IPS-18c (cell line): ENCODE data around the gene KIT.
A peak's percentile ranks its signal among the peaks of the same experiment; 100 is the strongest.
"Not testable (repeated sequence)": the region's sequence is repeated elsewhere in the genome, so short reads cannot be mapped to it uniquely, and the experiment has no call there.

Source experiments
- H3K4me3 ChIP-seq: 2 replicates; pipeline ENCODE4 v1.7.0; 2013; ENCODE audit warnings: low read depth, mild to moderate bottlenecking, low read length, moderate library complexity; ENCODE audit not compliant: insufficient read depth
- H3K9me3 ChIP-seq: one replicate; pipeline ENCODE4 v1.6.1; 2013; ENCODE audit warnings: mild to moderate bottlenecking, low read length, moderate library complexity; ENCODE audit not compliant: control insufficient read depth, insufficient read depth

The KIT gene

DNA sequence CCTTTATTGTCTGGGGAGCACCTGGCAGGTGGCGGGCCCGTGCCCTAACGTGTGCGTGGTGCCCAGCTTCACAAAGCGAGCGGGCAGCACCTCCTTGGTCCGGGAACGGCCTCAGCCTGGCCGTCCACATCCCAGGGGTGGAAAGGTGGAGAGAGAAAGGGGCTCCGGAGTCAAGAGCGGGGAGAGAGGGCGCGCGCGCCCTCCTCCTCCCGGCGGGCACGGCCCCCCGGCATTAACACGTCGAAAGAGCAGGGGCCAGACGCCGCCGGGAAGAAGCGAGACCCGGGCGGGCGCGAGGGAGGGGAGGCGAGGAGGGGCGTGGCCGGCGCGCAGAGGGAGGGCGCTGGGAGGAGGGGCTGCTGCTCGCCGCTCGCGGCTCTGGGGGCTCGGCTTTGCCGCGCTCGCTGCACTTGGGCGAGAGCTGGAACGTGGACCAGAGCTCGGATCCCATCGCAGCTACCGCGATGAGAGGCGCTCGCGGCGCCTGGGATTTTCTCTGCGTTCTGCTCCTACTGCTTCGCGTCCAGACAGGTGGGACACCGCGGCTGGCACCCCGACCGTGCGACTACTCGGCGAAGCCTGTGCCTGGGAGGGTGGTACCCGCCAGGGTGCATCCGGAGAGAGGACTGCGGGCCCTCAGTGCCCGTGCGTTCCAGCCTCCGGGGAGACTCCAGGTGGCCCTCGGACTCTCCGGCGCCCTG lies at the start of gene KIT:
Gene KIT, plus strand, starts transcription at position 407 of the 701 bp plus-strand sequence. Its CDS starts 58 bp downstream, at position 465.
- Histone ChIP-seq H3K4me3 (peak within 1 kb of the TSS; percentile 93), H3K9me3 (no peaks in the 10 kb centered on the region)

DNA sequence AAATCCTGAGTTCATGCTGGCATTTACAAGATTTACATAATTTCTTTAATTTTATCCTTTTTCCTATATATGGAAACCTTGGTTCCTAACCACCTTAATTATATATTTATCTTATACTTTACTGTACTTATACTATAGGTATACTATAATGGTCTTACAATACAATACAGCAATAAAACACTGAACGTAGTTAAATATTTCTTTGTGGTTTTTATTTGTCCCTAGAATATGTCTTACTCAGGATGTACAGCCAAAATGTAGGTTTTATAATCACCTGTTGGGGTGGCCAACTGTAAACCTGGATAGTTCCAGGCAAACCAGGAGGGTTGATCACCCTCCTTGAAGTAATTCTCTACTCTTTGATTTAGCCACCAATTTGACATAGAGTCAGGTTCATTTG lies 48.4 kb upstream of the KIT start:
- Histone ChIP-seq H3K4me3 (no peak overlapping the region), H3K9me3 (peaks cover 5% of the 10 kb centered on the region)

DNA sequence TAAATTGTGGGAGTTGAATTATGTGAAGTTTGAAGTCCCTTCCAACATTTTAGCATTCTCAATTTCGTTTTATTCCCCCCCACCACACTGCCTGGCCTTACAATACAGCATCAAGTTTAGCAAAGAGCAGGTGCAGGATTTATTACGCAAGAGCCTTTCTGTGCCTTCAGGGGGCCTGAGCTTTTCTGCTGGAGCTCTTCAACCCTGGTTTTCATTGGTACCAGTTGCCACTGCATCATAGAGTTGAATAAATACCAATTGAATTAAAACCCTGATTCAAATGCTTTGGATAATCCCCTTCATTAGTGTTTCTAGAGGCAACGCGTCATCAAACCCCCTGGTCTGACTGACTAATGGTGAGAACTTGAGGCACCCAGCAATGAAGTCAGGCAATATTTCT lies 43.6 kb upstream of the KIT start:
- Histone ChIP-seq H3K4me3 (no peak overlapping the region), H3K9me3 (peaks cover 5% of the 10 kb centered on the region)

DNA sequence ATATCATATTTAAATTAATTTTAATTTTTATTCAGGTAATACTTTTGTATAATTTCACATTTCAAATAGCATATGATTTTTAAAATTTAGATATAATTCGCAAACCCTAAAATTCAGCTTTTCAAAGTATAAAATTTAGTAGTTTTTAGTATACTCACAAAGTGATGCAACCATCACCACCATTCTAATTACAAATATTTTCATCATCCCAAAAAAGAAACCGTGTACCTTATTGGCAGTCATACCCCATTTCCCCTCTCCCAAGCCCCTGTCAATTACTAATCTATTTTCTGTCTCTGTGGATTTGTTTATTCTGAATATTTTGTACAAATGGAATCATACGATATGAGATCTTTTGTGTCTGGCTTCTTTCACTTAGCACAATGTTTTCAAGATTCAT lies 37.0 kb upstream of the KIT start:
- Histone ChIP-seq H3K4me3 (no peak overlapping the region), H3K9me3 (no peaks in the 10 kb centered on the region)

DNA sequence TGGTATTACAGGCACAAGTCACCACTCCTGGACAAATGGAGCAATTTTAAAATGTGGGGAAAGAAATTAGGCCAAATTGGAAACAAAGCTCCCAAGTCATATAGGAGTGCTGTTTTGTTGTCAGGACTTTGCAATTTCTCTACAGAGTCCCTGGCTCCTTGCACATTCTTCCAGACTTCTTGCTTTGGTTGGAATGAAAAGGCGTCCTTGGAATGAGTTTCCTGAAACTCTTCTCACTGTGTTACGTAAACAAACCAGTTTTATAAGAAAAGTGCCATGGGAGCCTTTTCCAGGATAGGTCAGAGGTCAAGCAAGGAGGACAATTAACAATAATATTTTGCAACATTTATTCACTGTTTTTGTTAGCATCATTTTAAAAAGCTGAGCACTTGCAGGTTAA lies 32.4 kb upstream of the KIT start:
- no peaks in the 10 kb centered on the region for H3K9me3 ChIP-seq
- H3K4me3 ChIP-seq = no peak overlapping the region

DNA sequence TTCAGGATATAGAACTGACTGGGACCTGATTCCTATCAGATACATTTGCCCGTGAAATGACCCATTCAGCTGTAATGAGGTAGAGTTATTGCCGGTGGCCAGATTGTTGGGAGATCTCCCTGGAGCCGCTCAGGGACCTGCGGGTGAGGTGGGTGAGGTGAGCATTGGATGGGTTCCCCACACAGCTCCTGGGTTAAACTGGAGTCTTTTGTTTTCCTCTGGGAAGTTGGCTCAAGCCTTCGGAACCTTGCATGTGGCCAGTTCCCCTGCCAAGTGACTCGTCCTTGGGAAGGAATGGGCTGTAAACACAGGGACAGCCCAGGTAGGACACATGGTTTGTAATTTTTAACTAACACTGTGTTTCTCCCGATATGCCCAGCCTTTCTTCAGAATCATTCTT lies 31.6 kb upstream of the KIT start:
- no peak overlapping the region for H3K4me3 ChIP-seq
- no peaks in the 10 kb centered on the region for H3K9me3 ChIP-seq

DNA sequence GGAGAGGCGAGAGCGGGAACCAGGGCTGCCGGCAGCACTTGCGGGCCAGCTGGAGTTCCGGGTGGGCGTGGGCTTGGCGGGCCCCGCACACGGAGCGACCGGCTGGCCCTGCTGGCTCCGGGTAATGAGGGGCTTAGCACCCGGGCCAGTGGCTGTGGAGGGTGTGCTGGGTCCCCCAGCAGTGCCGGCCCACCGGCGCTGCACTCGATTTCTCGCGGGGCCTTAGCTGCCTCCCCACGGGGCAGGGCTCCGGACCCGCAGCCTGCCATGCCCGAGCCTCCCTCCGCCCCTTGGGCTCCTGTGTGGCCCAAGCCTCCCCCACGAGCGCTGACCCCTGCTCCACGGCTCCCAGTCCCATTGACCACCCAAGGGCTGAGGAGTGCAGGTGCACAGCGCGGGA lies 25.2 kb upstream of the KIT start:
- no peaks in the 10 kb centered on the region for H3K9me3 ChIP-seq

DNA sequence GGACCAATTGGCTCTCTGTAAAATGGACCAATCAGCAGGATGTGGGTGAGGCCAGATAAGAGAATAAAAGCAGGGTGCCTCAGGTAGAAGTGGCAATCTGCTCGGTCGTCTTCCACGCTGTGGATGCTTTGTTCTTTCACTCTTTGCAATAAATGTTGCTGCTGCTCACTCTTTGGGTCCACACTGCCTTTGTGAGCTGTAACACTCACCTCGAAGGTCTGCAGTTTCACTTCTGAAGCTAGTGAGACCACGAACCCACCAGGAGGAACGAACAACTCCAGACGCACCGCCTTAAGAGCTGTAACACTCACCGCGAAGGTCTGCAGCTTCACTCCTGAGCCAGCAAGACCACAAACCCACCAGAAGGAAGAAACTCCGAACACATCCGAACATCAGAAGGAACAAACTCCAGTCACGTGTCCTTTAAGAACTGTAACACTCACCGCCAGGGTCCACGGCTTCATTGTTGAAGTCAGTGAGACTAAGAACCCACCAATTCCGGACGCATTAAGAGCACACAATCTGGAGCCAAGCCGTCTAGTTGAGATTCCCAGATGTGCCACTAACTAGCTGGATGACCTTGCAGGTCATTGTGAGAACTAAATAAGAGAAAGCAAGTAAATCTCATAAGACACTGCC lies 24.5 kb upstream of the KIT start:
- H3K9me3 ChIP-seq, H3K4me3 ChIP-seq: not testable (repeated sequence)

More for the DNA sequence above, 25.2 kb upstream of the KIT start:
- no peak overlapping the region for H3K4me3 ChIP-seq

DNA sequence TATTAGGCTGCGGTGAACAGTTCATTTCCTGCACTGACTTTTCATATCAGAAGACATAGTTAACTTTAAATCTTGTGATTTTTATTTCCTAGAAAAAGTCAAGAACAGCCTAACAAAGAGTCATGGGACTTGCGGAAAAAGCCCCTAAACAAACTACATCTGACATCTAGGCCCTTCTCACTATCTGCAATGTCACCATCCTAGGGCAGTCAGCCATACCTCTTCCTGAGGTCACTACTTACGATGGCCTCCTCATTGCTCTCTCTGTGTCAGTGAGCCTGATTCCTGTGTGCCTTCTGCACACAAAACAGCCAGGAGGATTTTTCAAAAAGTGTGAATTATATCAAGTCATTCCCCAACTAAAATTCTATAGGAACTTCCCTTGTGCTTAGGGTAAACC lies 22.4 kb upstream of the KIT start:
- Histone ChIP-seq H3K9me3 (no peaks in the 10 kb centered on the region), H3K4me3 (no peak overlapping the region)

DNA sequence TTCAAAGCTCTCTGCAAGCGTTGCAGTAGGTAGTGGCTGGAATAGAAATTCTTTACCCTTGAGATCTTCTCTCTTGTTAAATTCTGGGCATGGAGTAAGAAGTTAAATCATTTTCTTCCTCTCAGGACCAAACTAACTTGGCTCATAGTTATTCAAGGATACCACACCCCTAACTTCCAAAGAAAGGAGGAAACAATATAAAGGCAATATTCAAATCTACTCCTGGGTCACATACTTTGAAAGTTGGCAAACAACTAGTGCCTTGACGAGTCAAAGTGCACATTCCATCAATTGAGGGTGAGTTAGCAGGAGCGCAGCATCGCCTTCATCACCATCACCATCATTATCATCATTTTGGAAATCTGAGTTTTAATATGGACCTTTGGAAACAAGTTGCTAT lies 20.4 kb upstream of the KIT start:
- Histone ChIP-seq H3K4me3 (no peak overlapping the region), H3K9me3 (no peaks in the 10 kb centered on the region)

DNA sequence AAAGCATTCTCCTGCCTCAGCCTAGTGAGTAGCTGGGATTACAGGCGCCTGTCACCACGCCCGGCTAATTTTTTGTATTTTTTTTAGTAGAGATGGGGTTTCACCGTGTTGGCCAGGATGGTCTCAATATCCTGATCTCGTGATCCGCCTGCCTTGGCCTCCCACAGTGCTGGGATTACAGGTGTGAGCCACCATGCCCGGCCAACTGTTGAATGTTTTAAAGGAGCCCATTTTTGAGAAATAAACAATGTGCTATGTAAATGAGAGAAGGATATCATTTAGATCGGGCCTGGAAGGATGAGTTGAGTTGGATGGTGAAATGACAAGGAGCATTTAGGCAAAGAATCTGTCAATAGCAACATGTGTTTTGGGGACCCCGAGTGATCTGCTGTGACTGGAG lies 16.7 kb upstream of the KIT start:
- H3K9me3 ChIP-seq, H3K4me3 ChIP-seq: not testable (repeated sequence)

DNA sequence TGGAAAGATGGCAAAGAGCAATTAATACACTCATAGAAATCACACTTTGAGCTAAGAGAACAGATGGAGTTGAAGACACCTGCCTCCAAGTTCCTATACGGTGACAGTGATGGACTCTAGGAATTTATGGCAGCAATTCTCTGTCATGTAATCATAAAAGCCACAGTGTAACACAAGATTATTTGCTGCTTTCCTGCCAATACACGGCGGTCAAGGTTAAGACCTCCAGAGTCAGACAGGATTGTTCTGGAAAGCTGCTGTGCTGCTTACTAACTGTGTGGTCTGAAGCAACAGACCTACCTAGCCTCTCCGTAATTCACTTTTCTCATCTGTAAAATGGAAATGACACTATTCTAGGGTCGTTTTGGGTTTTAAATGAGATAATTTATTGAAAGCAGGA lies 14.6 kb upstream of the KIT start:
- no peak overlapping the region for H3K4me3 ChIP-seq
- peaks cover 2% of the 10 kb centered on the region for H3K9me3 ChIP-seq

DNA sequence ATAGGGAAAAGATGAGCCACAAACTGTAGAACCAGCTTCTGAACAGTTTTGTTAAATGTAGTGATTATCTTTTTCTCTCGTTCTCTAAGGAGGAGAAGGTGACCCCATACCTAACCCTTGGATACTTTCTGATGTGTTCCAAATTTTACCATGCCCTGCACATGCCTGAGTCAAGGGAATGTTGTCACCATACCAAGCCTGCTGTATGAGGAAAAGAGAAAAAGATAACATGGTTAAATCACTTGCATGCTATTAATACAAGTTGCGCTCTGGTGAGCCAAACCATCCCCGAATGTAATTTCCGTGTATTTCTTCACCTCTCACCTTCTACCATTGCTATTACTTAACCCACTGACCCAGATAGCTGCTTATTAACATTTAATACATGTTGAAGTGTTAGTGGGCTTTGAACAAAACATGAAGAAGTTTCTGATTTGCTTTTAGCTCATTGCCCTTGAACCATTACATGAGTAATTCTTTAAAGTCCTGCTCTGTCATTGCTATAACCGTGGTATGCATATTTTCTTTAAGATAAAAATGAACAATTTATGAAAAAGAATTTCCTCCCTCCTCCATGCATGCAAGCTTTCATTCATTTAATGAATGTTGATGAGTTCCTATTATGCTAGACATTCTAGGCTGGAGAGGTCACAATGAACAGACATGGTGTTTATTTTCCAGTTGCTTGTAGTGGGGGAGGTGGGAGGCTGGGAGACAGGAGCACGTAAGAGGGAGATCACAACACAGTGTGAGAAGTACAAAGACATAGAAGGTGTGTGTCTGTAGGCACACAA lies 13.6 kb upstream of the KIT start:
- no peak overlapping the region for H3K4me3 ChIP-seq
- peaks cover 2% of the 10 kb centered on the region for H3K9me3 ChIP-seq

DNA sequence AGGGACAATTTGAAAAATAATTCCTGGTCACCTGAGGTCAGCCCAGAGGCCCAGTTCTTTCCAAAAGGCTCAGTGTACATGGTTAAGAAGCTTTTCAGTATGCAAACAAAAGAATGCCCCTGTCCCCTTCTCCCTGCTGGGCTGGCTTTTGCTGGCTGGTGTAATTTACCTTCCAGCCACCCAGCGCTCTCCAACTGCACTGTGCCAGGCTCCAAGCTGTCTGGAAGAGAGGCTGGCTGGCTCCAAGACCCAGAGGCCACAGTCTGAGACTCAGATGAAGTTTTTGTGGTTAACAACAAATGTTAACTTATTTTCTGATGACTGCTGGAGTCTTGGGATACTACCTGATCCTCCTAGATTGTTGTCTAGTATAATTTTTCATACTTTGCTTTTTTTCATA lies 11.9 kb upstream of the KIT start:
- Histone ChIP-seq H3K9me3 (peaks cover 2% of the 10 kb centered on the region), H3K4me3 (no peak overlapping the region)

DNA sequence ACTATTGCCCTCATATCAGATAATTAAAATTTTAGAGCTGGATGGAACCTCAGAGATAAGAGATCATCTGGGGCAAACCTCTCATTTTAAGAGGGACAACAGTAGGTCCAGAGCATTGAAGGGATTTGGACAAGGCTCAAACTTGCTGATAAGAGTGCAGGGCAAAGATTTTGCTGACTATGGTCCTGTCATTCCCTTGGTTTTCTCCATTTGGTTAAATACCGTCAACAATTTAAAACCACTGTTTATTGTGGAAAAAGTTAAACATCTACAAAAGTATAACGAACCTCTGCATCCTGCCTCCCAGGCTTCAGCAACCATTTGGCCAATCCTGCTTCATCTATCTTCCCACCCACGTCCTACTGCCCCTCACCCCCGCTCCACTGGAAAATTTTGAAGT lies 10.7 kb upstream of the KIT start:
- no peak overlapping the region for H3K4me3 ChIP-seq
- peaks cover 2% of the 10 kb centered on the region for H3K9me3 ChIP-seq

DNA sequence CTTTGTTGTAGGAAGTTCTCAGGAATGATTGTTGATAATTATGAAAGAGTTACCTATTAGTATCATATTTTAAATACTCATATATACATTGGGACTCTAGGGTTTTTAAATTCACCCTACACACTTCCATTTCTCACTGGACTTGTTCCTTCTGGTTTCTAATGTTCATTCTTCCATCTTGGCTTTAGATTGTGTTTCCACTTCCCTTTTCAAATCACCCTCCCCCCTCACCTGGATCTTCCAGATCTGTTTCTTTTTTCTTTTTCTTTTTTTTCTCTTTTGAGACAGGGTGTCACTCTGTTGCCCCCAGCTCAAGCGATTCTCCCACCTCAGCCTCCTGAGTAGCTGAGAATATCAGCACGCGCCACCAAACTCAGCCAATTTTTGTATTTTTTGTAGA lies 6.7 kb upstream of the KIT start:
- H3K9me3 ChIP-seq = no peaks in the 10 kb centered on the region
- no peak overlapping the region for H3K4me3 ChIP-seq

DNA sequence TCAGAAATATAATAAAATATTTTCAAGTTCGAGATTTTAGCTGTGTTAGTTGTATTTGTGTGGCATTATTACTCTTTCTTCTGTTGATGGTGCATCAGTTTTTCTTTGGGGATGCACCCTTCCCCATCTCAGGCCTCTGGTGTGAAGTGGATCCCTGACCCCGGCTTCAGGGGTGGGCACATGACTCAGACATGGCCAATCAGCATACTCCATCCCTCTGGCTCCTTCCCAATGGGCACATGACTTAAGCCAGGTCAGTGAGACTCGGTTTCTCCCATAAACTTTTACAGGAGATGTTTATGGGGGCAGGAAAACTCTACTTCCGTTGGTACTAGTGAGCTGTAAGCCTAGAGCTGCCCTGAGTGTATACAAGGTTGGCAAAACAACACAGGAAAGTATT lies 3.0 kb upstream of the KIT start:
- Histone ChIP-seq H3K4me3 (no peak overlapping the region), H3K9me3 (no peaks in the 10 kb centered on the region)

DNA sequence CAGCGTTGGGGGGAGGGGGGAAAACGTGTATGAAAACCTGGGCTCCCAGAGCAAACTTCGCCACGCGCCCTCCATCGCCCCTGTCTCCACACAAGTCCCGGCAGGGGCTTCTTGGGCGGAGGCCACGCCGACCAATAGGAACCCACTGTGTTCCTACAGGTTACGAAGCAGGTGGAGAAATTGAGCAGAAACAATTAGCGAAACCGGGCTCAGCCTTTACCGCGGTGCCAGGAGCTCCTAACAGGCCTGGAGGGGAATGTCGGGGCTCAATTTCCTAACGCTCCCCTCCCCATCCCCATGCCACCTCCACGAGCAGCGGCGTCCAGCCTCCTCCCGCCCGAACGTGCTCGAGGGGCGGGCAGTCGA lies 589 bp upstream of the KIT start:
- Histone ChIP-seq H3K4me3 (peak overlapping the region; percentile 93), H3K9me3 (no peaks in the 10 kb centered on the region)
